IMR-90 (cell line): ENCODE measurements around the gene P2RY14. TPM values are rescaled to one million over a fixed set of nuclear protein-coding genes. Genes with fewer than 3 reads are reported as not detected.

ENCODE experiments used
- ATAC-seq: fragments of 200-7000 bp; cut with Tn5 transposase; 2 replicates; pipeline ENCODE4 v1.9.1; 2020; ENCODE audit warnings: low read depth, mild to moderate bottlenecking, moderate library complexity
- BruUV-seq: library from RNA; stranded (reverse); fragments of 400-500 nt; replicated peaks from 2 replicates; lab custom pipeline; 2021; lab: Mats Ljungman, UMichigan
- CTCF ChIA-PET: fragments of 300-600 bp; formaldehyde crosslinking; extraction: SDS; loops from one replicate; lab custom pipeline; 2021; ENCODE audit warnings: antibody characterized with exemption; lab: Yijun Ruan, JAX
- POLR2A ChIA-PET: fragments of 300-600 bp; sonication (Branson Sonifier 250); formaldehyde crosslinking; loops from one replicate; lab custom pipeline; 2022; ENCODE audit warnings: antibody characterized with exemption; ENCODE audit not compliant: unreplicated experiment; lab: Charles Lee
- DNase-seq: peaks from one replicate; pipeline ENCODE4 v3.0.0; 2013
- H2AFZ ChIP-seq: replicated peaks from 2 replicates; pipeline ENCODE3; 2013; ENCODE audit warnings: low read length, mild to moderate bottlenecking; ENCODE audit not compliant: poor library complexity
- H2AK5ac ChIP-seq: 2 replicates; pipeline ENCODE4 v1.6.1; 2013; ENCODE audit warnings: low read depth, low read length, inconsistent platforms
- H2AK9ac ChIP-seq: replicated peaks from 2 replicates; pipeline ENCODE3; 2013; ENCODE audit warnings: mild to moderate bottlenecking, low read depth, low read length, moderate library complexity; ENCODE audit not compliant: poor library complexity
- H2BK120ac ChIP-seq: 2 replicates; pipeline ENCODE4 v1.6.1; 2013; ENCODE audit warnings: low read depth, low read length, inconsistent platforms
- H2BK15ac ChIP-seq: 3 replicates; pipeline ENCODE4 v1.6.1; 2013; ENCODE audit warnings: low read depth, low read length, inconsistent platforms
- H2BK20ac ChIP-seq: 2 replicates; pipeline ENCODE4 v1.6.1; 2013; ENCODE audit warnings: low read depth, mild to moderate bottlenecking, inconsistent platforms, low read length, moderate library complexity
- H2BK5ac ChIP-seq: 2 replicates; pipeline ENCODE4 v1.6.1; 2013; ENCODE audit warnings: mild to moderate bottlenecking, low read depth, low read length, inconsistent platforms; ENCODE audit not compliant: poor library complexity, severe bottlenecking
- H3K14ac ChIP-seq: replicated peaks from 2 replicates; pipeline ENCODE4 v1.6.1; 2013; ENCODE audit warnings: low read depth, low read length, inconsistent platforms
- H3K18ac ChIP-seq: 2 replicates; pipeline ENCODE4 v1.6.1; 2013; ENCODE audit warnings: low read depth, low read length, control low read depth
- H3K23ac ChIP-seq: 2 replicates; pipeline ENCODE4 v1.6.1; 2013; ENCODE audit warnings: low read depth, low read length, inconsistent platforms
- H3K27ac ChIP-seq: 2 replicates; pipeline ENCODE4 v1.5.1; 2013; ENCODE audit warnings: mild to moderate bottlenecking, control low read depth, low read length; ENCODE audit not compliant: insufficient read depth
- H3K27me3 ChIP-seq: 2 replicates; pipeline ENCODE4 v1.6.1; 2013; ENCODE audit warnings: low read length; ENCODE audit not compliant: control insufficient read depth, insufficient read depth
- H3K36me3 ChIP-seq: 2 replicates; pipeline ENCODE4 v1.6.1; 2013; ENCODE audit warnings: low read length, mixed read lengths; ENCODE audit not compliant: control insufficient read depth, insufficient read depth
- H3K4ac ChIP-seq: 2 replicates; pipeline ENCODE4 v1.6.1; 2013; ENCODE audit warnings: low read depth, low read length, inconsistent platforms
- H3K4me1 ChIP-seq: 2 replicates; pipeline ENCODE4 v1.6.1; 2013; ENCODE audit warnings: low read length, mixed read lengths; ENCODE audit not compliant: control insufficient read depth, insufficient read depth
- H3K4me2 ChIP-seq: 2 replicates; pipeline ENCODE4 v1.6.1; 2013; ENCODE audit warnings: low read depth, mild to moderate bottlenecking, control low read depth, low read length, moderate library complexity
- H3K4me3 ChIP-seq: 2 replicates; pipeline ENCODE4 v1.5.1; 2013; ENCODE audit warnings: low read depth, mild to moderate bottlenecking, control low read depth, low read length, moderate library complexity; ENCODE audit not compliant: insufficient read depth
- H3K56ac ChIP-seq: 2 replicates; pipeline ENCODE4 v1.6.1; 2013; ENCODE audit warnings: low read length, inconsistent platforms; ENCODE audit not compliant: insufficient read depth; ENCODE audit errors: extremely low read depth
- H3K79me1 ChIP-seq, 2 experiments: 2 replicates each; pipeline ENCODE4 v1.6.1; 2013; ENCODE audit warnings: low read length in 2 of 2, inconsistent platforms in 1 of 2, low read depth in 1 of 2
- H3K9ac ChIP-seq: 2 replicates; pipeline ENCODE4 v1.6.1; 2013; ENCODE audit warnings: low read depth, low read length, control low read depth
- H3K9me1 ChIP-seq: 2 replicates; pipeline ENCODE4 v1.6.1; 2013; ENCODE audit warnings: low read length, inconsistent platforms; ENCODE audit not compliant: insufficient read depth
- H3K9me3 ChIP-seq: 2 replicates; pipeline ENCODE4 v1.6.1; 2013; ENCODE audit warnings: low read length; ENCODE audit not compliant: control insufficient read depth, insufficient read depth
- H4K20me1 ChIP-seq: 2 replicates; pipeline ENCODE4 v1.6.1; 2013; ENCODE audit warnings: low read length, inconsistent platforms; ENCODE audit not compliant: insufficient read depth
- H4K5ac ChIP-seq: 2 replicates; pipeline ENCODE4 v1.6.1; 2013; ENCODE audit warnings: mild to moderate bottlenecking, low read depth, low read length, control low read depth
- H4K8ac ChIP-seq, 2 experiments: 2 replicates each; pipeline ENCODE4 v1.6.1; 2013; ENCODE audit warnings: low read depth in 2 of 2, low read length in 2 of 2, control low read depth in 1 of 2, inconsistent platforms in 1 of 2
- H4K91ac ChIP-seq: 2 replicates; pipeline ENCODE4 v1.6.1; 2013; ENCODE audit warnings: low read depth, low read length, inconsistent platforms; ENCODE audit not compliant: insufficient read depth
- BHLHE40 ChIP-seq: fragments of 150-350 bp; IDR thresholded peaks from 2 replicates; pipeline ENCODE4 v1.6.1; 2016; ENCODE audit warnings: mild to moderate bottlenecking, low read depth, low read length
- CEBPB ChIP-seq: IDR thresholded peaks from 2 replicates; pipeline ENCODE4 v1.6.1; 2012; ENCODE audit warnings: low read depth, low read length, improper control_type of control experiment
- CHD1 ChIP-seq: IDR thresholded peaks from 2 replicates; pipeline ENCODE4 v1.6.1; 2012; ENCODE audit warnings: low read depth, low read length, improper control_type of control experiment
- ELK1 ChIP-seq: fragments of 150-350 bp; IDR thresholded peaks from 2 replicates; pipeline ENCODE4 v1.6.1; 2016; ENCODE audit warnings: low read depth, mild to moderate bottlenecking, low read length, moderate library complexity, borderline replicate concordance
- MAZ ChIP-seq: IDR thresholded peaks from 2 replicates; pipeline ENCODE4 v1.6.1; 2012; ENCODE audit warnings: low read depth, mild to moderate bottlenecking, low read length, improper control_type of control experiment, moderate library complexity, borderline replicate concordance
- MXI1 ChIP-seq: IDR thresholded peaks from 2 replicates; pipeline ENCODE4 v1.6.1; 2012; ENCODE audit warnings: low read depth, mild to moderate bottlenecking, low read length, moderate library complexity, borderline replicate concordance
- NFE2L2 ChIP-seq: fragments of 150-350 bp; IDR thresholded peaks from 2 replicates; pipeline ENCODE4 v1.6.1; 2016; ENCODE audit warnings: low read depth, mild to moderate bottlenecking, low read length
- RAD21 ChIP-seq: IDR thresholded peaks from 2 replicates; pipeline ENCODE4 v1.6.1; 2012; ENCODE audit warnings: low read length, improper control_type of control experiment
- USF2 ChIP-seq: fragments of 150-350 bp; IDR thresholded peaks from 2 replicates; pipeline ENCODE4 v1.6.1; 2017; ENCODE audit warnings: mild to moderate bottlenecking, antibody characterized with exemption, low read length, low read depth
- WGBS, 2 experiments: methylation state at CpG; one replicate each; pipeline versions ENCODE4 v1.1.5 to v1.1.7; 2013; ENCODE audit warnings: missing lambda C conversion rate in 2 of 2; ENCODE audit not compliant: insufficient read length in 1 of 2; ENCODE audit errors: extremely low coverage in 2 of 2; 5-methylcytosine and 5-hydroxymethylcytosine counted together
- dilution Hi-C: fragments of 300-500 bp; cut with HindIII; formaldehyde crosslinking; loops from one replicate; pipeline ENCODE4 v1.14.3; 2018; ENCODE audit warnings: low sequenced_read_pairs; ENCODE audit not compliant: unreplicated experiment
- in situ Hi-C: fragments of 300-500 bp; cut with MboI; formaldehyde crosslinking; loops from 3 replicates; pipeline ENCODE4 v1.14.3; 2019; ENCODE audit warnings: low sequenced_read_pairs, inconsistent platforms, mixed read lengths
- intact Hi-C: fragments of 100-400 bp; cut with micrococcal nuclease; formaldehyde crosslinking; loops from 2 replicates; pipeline ENCODE4 v1.10.0; 2022
- polyA plus RNA-seq, 3 experiments: library from polyadenylated mRNA; depleted of rRNA; stranded (reverse); fragments of >200 nt; gene quantifications; 2 replicates each; pipeline ENCODE4 v1.2.3, GENCODE V29; 2012; ENCODE audit warnings: low replicate concordance in 1 of 3
- total RNA-seq: library from RNA; depleted of rRNA; stranded (reverse); fragments of >200 nt; gene quantifications from 2 replicates; pipeline ENCODE4 v1.2.3, GENCODE V29; 2012

Gene P2RY14
- total and polyA plus RNA-seq, 2 of the 4 experiments (the other 2 are of a cell fraction) = not detected

GRCh38 chr3:151225040-151225975 lies 53.0 kb downstream of the P2RY14 start (continued):
- TF ChIP-seq CHD1 (no peak), CEBPB (no peak), NFE2L2 (no peak)

GRCh38 chr3:151224268-151224866 lies 54.0 kb downstream of the P2RY14 start:
- no peak for DNase-seq
- H2BK15ac ChIP-seq = no peak overlapping the region
- H4K5ac ChIP-seq = no peak overlapping the region
- H3K14ac ChIP-seq = no peak overlapping the region
- no peak overlapping the region for H3K23ac ChIP-seq
- CTCF ChIA-PET = interaction anchor here (1.3 kb wide), 1 partner anchor 56 kb away, joined by 3 read pairs; no protein-coding TSS in a partner anchor
- no peak overlapping the region for H2AK9ac ChIP-seq
- no peaks in the 10 kb centered on the region for H3K27me3 ChIP-seq
- H3K4me1 ChIP-seq = peaks cover 22% of the 10 kb centered on the region
- ATAC-seq = no peak
- no peaks in the 10 kb centered on the region for H4K20me1 ChIP-seq
- peaks cover 3% of the 10 kb centered on the region for H3K9me3 ChIP-seq
- H4K91ac ChIP-seq = no peak overlapping the region
- no peaks in the 10 kb centered on the region for H3K36me3 ChIP-seq
- POLR2A ChIA-PET = no interaction called here
- no peak overlapping the region for H3K18ac ChIP-seq
- dilution Hi-C loops (no loop called here), in situ Hi-C loops (loop anchor here (10.0 kb wide), 1 partner anchor 210 kb away; no protein-coding TSS in a partner anchor), intact Hi-C loops (no loop called here)
- 0 out of 2 replicates have a peak overlapping the region, but pooled peaks have one; percentile 7 for H2BK120ac ChIP-seq
- no peak overlapping the region for H2BK5ac ChIP-seq
- no peak overlapping the region for H3K27ac ChIP-seq
- H3K4me3 ChIP-seq = no peak overlapping the region
- H2BK20ac ChIP-seq = no peak overlapping the region
- H3K9ac ChIP-seq = no peak overlapping the region
- WGBS, 2 experiments = no CpG with 5 or more reads among the region's 4 CpGs
- TF ChIP-seq MAZ = no peak
- no peak for TF ChIP-seq NFE2L2
- TF ChIP-seq USF2 = no peak
- TF ChIP-seq CEBPB = no peak
- TF ChIP-seq BHLHE40 = no peak
- no peak for TF ChIP-seq MXI1
- no peak for TF ChIP-seq ELK1
- no peak for TF ChIP-seq CHD1
- TF ChIP-seq RAD21 = no peak
- no peak overlapping the region for H4K8ac ChIP-seq
- no peak overlapping the region for H3K4me2 ChIP-seq
- no peak overlapping the region for H2AK5ac ChIP-seq
- no peaks in the 10 kb centered on the region for H3K79me1 ChIP-seq
- H3K4ac ChIP-seq = no peak overlapping the region
- no peak overlapping the region for H3K56ac ChIP-seq
- no peak overlapping the region for H2AFZ ChIP-seq
- BruUV-seq = no TSS peak
- H3K9me1 ChIP-seq = peaks cover 7% of the 10 kb centered on the region; the same call in 1 of the 2 replicates
